ENCODE measurements around the gene ALOX15B.

ALOX15B gene

DNA sequence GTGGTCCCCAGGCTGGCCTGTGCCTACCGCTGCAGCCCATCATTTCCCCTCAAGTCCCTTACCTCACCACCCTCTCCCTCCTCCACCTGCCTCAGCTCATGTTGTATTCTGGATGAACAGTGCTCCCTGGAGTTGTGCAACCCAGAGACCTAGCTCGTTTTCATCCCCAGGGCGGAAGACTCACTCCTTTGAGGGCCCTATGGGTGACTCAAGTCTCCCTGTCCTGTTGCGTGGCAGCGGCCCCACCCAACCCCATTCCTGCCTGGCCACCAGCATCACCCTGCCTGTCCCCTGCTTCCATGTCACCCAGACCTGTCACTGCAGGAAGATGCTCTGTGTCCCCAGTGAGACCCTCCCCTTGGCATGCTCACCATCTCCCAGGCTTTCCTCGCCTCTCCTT, 45.4 kb downstream of the ALOX15B start:
- DNase-seq: no peak

GRCh38 chr17:8087075-8087951, 48.5 kb downstream of the ALOX15B start, which contains the start of gene ALOX12B:
Gene ALOX12B (minus strand): TSS chr17:8087716. CDS start chr17:8087442, 274 bp downstream.
- no peak for DNase-seq

- no peak for DNase-seq
Measured at GRCh38 chr17:8087952-8088230, 49.0 kb downstream of the ALOX15B start.

- no peak for DNase-seq
Measured at GRCh38 chr17:8089728-8090127, 50.9 kb downstream of the ALOX15B start.

- peak in 1 of 2 donors; percentile 47 for DNase-seq
Measured at GRCh38 chr17:8091033-8091687, 52.3 kb downstream of the ALOX15B start.

GRCh38 chr17:8095361-8095760, 56.5 kb downstream of the ALOX15B start:
- DNase-seq: no peak

DNA sequence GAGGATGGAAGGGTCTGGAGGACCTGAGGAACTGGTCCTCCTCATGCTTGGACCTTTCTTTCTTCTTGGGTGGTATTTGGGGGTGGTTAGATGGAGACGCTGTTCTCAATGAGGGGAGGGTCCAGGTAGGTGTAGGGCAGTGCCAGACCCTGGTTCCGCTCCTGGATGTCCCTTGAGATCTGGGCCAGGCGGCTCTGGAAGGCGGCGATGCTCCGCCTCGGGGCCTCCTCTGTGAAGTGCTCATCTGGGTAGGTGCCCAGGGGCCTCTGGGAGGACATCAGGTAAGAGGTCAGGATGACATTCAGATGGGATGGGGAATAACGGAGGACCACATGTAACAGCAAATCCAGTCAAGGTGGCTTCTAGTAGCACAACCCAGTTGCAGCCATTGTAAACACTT, 57.7 kb downstream of the ALOX15B start:
- no peak for DNase-seq

Data from CD4-positive, alpha-beta T cell treated with Interleukin-1 beta for 1 hour (primary cell).